GM18867 (cell line): ENCODE measurements around the gene H2AZ2.

Source experiments
- ATAC-seq: cut with Tn5 transposase; IDR thresholded peaks from one replicate; pipeline ENCODE4 v1.9.1; 2021; ENCODE audit warnings: mild to moderate bottlenecking, moderate library complexity; ENCODE audit not compliant: unreplicated experiment

Gene H2AZ2

GRCh38 chr7:44847920-44848634 lies at the start of gene H2AZ2:
TSS of gene H2AZ2 (minus strand) at chr7:44848087. CDS start at chr7:44847971, 116 bp downstream.
- ATAC-seq = peak; percentile 84

DNA sequence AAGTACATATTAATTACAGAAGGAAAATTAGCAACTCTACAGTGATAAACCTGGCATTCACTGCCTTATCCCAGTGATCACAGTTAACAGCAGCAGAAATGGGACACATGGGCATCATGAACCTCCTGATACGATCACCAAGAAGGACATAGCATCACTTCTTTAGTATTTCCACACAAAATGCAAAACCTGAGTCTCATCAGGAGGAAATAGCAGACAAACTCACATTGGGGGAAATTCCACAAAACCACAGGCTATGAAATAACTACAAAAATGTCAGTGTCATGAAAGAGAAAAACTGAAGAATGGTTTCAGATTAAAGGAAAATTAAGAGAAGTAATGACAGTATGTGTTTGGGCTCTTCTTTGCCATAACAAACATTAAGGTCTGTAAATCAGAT lies 49.4 kb upstream of the H2AZ2 start:
- ATAC-seq = no peak

DNA sequence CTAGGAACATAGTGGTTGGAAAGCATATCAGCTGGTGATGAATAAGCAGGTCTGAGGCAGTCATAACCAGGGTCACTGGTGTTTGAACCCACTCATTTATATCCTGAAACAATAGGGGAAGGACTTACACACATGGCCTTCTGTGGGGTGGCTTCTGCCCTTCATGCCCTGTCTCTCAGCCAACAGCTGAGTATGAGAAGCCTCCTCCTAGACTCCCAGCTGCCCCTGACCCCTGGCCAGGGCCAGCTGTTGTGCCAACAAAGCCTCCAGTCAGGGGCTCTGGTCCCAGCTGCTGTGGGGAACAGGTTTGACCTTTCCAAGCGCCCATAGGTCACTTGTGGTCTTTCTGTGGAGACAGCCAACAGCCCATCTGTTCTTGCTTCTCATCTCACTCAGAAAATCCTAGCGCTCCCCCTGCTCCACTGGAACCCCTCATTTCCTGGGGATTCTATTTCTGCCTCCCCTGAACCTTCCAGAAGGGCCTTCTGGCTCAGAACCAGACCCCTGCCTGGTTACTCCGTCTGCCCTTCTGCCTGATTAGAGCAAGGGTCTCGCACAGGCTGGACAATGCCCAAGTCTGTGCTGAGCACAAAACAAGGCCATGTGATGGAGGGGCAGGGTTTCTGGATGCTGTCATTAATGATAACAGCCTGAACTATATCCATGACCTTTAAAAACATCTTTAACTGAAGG lies 47.1 kb upstream of the H2AZ2 start:
- ATAC-seq = no peak

DNA sequence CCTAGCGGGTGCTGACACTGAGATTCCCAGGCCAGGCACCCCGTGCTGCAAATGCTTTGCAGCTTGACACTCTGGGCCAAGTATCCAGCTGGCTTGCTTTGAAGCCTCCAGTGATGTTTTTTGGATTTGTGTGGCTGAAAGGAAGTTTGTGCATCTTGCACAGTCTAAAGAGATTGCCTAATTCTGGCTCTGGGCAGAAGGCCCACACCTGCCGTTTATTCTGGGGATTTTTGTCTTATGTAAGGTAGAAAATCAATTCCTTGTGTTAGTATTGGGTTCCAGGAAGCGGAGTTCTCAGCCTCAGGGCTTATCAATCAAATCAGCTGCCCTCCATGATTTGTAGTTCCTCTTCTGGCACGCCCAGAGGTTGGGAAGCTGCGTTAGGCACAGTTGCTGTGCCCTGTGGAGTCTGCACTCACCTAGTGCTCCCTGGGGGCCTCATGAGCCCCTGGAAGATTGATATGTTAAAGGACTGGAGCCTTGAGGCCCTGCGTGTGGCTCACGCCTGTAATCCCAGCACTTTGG lies 45.9 kb upstream of the H2AZ2 start:
- no peak for ATAC-seq

- ATAC-seq = no peak
Observed at GRCh38 chr7:44891791-44892190, 43.9 kb upstream of the H2AZ2 start.

GRCh38 chr7:44891372-44891771 lies 43.5 kb upstream of the H2AZ2 start:
- ATAC-seq = no peak

DNA sequence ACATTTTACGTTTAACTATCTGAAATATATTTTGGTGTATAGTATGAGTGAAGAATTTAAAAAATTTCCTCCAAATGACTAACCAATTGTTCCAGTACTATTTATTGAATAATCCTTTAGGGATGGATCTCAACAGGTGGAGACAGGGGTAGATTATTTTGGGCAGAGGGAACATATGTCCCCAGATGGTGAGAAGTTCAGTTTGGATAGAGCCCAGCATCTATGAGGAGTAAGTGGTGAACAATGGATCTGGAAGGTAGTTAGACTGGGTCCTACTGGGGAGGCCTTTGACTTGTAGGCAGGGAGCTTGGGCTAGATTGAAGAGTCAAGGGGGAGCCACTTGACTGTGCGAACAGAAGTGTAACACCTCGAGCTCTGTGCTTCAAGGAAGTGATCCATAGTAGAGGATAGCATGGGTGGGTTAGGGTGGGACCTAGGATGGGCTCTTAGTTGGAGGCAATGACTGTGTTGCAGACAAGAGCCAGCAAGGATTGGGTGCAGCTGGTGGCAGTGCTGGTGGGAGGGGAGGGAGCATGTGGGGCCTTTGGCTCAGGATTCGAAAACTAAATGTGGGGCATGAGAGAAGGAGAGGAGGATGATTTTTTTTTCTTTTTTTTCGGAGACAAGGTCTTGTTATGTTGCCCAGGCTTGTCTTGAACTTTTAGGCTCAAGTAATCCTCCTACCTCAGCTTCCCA lies 41.3 kb upstream of the H2AZ2 start:
- no peak for ATAC-seq

DNA sequence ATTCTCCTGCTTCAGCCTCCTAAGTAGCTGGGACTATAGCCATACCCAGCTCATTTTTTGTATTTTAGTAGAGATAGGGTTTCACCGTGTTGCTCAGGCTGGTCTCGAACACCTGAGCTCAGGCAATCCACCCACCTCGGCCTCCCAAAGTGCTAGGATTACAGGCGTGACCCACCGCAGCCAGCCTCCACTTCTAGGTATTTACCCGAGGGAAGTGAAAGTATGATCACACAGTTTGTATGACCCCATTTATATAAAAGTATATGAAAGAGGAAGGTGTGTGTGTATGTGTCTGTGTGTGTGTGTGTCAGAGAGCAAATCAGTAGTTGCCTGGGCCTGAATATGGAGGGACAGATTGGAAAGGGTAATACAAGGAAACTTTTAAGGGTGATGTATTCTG lies 39.4 kb upstream of the H2AZ2 start:
- ATAC-seq = no peak

DNA sequence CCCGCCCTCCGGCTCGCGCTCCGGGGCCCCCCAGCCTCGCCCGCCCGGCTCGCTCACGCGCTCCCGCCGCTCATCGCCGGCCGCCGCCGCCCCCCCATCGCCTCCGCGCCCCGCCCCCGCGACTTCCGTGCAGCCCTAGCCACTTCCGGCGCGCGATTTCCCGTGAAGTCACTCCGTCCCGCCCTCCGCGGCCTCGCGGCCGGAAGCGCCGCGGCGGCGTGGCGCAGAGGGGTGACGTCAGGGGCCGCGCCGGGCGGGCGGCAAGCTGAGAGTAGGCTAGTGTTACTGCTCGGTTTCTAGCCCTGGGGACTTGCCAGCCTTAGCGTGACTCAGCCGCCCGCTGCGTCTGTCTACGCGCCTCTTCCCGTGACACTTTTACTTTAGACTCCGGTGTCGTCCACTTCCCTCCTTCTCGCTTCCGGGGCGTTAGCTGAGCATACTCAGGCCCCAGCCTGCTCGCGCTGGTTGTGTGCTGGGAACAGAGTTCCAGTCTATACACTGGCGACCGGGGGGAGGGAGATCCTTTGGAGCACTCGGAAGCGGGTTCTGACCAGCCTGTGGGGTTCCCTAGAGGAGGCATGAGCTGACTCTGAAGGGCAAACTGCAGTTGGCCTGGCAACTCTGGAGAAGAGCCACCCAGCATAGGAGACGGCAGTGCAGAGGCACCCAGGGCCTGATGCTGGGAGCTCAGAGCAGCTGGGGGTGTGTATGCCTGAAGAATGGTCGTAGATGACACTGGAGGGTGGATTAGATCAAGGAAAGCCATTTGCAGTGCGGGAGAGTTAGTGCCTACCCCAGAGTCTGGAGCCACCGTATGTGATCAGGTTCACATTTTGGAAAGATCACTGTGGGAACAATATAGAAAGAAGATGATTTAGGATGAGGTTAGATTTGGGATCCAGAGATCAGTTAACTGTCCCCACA lies 37.8 kb upstream of the H2AZ2 start, which contains the start of gene PURB:
TSS of gene PURB (minus strand) at position 137 of the 924 bp plus-strand sequence. CDS start 182 bp downstream, outside the sequence.
- ATAC-seq = peak; percentile 85

DNA sequence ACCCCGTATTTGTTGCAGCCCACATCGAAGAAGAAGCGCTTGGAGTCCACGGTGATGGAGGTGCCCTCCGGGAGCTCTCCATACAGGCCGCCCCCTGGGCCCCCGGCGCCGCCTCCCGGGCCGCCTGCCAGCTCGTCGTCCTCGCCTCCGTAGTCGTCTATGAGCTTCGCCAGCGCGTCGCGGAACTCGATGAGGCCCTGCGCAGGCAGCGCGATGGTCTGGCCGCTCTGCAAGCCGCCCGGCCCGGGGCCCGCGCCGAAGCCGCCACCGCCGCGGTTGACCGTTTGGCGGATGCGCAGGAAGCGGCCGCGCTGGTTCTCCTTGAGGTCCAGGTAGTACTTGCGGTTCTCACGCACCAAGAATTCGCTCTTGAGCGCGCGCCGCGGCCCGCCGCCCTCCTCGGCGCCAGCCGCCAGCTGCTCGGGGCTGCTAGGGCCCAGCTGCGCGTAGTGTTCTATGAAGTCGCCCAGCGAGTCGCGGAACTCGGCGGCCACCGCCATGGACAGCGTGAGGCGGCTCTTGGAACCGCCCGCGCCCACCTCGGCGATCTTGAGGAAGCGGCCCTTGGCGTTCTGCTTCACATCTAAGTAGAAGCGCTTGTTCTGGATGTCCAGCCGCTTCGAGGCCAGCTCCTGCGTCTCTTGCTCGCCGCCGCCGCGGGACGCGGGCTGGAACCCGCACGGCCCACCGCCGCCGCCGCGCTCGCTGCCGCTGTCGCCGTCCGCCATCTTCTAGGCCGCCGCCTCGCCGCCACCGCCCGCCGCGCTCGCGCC lies 36.9 kb upstream of the H2AZ2 start:
- peak; percentile 24 for ATAC-seq

DNA sequence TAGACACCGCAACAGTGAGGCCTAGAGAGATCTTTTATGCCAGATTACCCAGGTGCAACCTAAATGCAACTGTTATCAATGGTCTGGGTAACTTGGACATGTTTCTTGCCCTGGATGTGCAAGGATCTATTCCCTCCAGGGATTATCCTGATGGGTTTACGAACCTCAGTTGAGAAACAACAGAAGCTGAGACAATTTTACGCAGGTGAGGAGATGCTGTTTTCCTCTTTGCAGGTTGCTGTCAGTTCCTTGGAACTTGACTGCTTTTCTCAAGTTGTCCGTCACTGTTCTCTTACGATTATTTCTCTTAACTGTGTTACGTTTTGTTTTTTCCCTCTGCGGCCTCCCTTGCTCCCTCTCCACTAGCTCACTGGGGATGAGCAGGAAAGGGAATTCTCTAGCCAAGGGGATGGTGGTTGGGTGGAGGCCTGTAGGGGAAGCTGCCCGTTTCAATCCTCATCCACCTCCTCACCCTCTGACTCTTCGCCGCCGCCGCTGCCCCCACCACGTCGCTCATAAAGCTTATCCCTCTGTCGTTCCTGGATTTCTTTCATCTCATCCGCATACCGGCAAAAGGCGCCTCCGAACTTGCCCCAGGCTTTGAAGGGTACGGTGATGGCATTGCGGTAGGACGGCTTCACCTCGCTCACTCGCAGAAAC lies 36.2 kb upstream of the H2AZ2 start:
- no peak for ATAC-seq

- no peak for ATAC-seq
Observed at GRCh38 chr7:44882899-44883298, 35.0 kb upstream of the H2AZ2 start.

DNA sequence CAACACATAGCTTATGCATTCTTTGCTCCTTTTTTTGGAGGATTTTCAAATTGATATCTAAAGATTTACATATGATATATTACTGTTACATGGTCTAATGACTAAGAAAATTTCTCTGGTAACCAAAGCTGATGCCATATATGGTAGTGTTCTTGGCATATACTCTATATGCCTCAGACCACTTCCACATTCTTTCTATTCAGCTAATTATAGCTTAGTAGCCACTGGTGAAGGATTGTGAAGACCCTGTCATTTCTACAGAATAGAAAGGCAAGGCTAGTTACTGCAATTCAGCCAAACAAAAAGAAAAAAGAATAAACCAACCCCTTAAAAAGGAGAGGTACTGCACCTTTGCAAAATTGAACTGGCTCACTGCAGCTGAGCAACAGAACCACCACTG lies 33.7 kb upstream of the H2AZ2 start:
- ATAC-seq = no peak

GRCh38 chr7:44881066-44881600 lies 33.2 kb upstream of the H2AZ2 start:
- ATAC-seq = no peak

DNA sequence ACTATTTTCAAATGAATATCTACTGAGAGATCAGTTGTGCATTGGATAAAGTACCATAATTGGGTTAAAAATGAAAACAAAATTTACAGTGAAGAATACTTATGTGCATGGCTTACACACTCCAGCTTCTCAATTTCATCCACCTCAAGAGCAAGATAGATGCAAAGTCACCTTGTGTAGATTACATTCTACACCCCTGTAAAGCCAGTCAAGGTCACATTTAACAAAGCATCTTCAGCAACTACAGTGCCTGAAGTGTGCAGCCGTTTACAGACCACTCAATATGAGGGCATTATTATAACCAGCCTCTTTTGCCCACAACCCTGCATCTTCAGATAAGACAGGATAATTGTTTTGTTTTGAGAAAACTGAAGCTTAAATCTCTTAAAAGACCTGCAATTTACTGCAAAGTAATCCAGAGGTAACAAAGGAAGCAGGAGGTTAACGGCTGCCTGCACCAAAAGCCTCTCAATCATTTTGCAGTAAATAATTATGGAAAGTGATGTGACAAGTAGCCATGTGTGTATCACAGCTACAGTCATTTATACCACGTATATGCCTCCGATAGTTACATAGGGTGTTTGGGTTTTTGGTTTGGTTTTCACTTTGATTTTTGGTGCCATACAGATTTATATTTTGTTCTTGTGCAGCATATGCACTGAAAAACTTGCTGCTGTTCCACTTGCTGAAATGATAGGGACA lies 32.6 kb upstream of the H2AZ2 start:
- no peak for ATAC-seq

- no peak for ATAC-seq
Observed at GRCh38 chr7:44876393-44876792, 28.5 kb upstream of the H2AZ2 start.

DNA sequence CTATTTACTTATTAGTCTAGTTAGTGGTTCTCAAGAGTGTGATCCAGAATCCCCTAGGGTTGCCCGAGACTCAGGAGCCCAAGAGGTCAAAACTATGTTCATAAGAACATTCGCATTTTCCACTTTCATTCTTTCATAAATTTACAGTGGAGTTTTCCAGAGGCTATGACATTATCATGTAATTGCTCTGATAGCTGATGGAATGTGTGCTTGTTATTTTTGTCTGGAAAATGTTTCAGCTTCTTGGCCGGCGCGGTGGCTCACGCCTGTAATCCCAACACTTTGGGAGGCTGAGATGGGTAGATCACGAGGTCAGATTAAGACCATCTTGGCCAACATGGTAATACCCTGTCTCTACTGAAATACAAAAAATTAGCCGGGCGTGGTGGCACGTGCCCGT lies 27.4 kb upstream of the H2AZ2 start:
- no peak for ATAC-seq

- no peak for ATAC-seq
Observed at GRCh38 chr7:44872787-44873186, 24.9 kb upstream of the H2AZ2 start.
